Testis (tissue), 3 donors: ENCODE data around the gene MINDY4. TPM values are rescaled to one million over a fixed set of nuclear protein-coding genes. Genes with fewer than 3 reads are reported as not detected.

Source experiments
- DNase-seq: peaks from one replicate; pipeline ENCODE4 v3.0.0-alpha.2; 2019
- H3K27ac ChIP-seq, 2 donors: fragments of 200-600 bp; sonication (generic); one replicate each; pipeline ENCODE4 v1.5.1; 2019
- H3K27me3 ChIP-seq: fragments of 200-600 bp; sonication (generic); one replicate; pipeline ENCODE4 v1.5.1; 2019
- H3K36me3 ChIP-seq: fragments of 200-600 bp; sonication (generic); one replicate; pipeline ENCODE4 v1.5.1; 2017; ENCODE audit warnings: low read depth; ENCODE audit errors: missing control alignments
- H3K4me1 ChIP-seq: fragments of 200-600 bp; sonication (generic); one replicate; pipeline ENCODE4 v1.5.1; 2019
- H3K4me3 ChIP-seq, 2 donors: fragments of 200-600 bp; sonication (generic); one replicate each; pipeline ENCODE4 v1.5.1; 2017 to 2019
- H3K9me3 ChIP-seq: fragments of 200-600 bp; sonication (generic); one replicate; pipeline ENCODE4 v1.5.1; 2017
- CTCF ChIP-seq, 3 experiments: fragments of 450-650 bp in 2 of 3; fragments of 200-600 bp in 1 of 3; sonication (generic) in 1 of 3; IDR thresholded peaks; one replicate each; pipeline ENCODE4 v1.5.1; 2016 to 2019; ENCODE audit warnings: antibody characterized with exemption in 3 of 3, mild to moderate bottlenecking in 2 of 3, moderate library complexity in 1 of 3
- POLR2A ChIP-seq: fragments of 450-650 bp; IDR thresholded peaks from one replicate; pipeline ENCODE4 v1.6.1; 2017; ENCODE audit warnings: antibody characterized with exemption, mild to moderate bottlenecking, moderate library complexity
- WGBS, 2 donors: methylation state at CpG; one replicate each; pipeline ENCODE4 v1.1.5; 2018; 5-methylcytosine and 5-hydroxymethylcytosine counted together
- intact Hi-C: fragments of 100-400 bp; cut with DNase I; formaldehyde crosslinking; loops from one replicate; pipeline ENCODE4 v1.15.1; 2023; ENCODE audit warnings: low total_unique reads
- polyA plus RNA-seq: library from polyadenylated mRNA; stranded (reverse); fragments of 350-450 nt; fragmentation: Illumina TruSeq; extraction: RNeasy Lipid Tissue Mini Kit (QIAGEN cat#74804); gene quantifications from one replicate; pipeline ENCODE4 v1.2.3, GENCODE V29; 2014; ENCODE audit warnings: low read depth, low replicate concordance; ENCODE audit not compliant: insufficient read depth
- total RNA-seq, 2 donors: library from RNA; depleted of rRNA; stranded (reverse); fragments of >200 nt; gene quantifications; one replicate each; pipeline ENCODE4 v1.2.3, GENCODE V29; 2016

The MINDY4 gene
- total and polyA plus RNA-seq, 3 donors from 2014 or later, result 25.3 to 51.7 (median 47.6) TPM

GRCh38 chr7:30744075-30744417 lies 27.2 kb upstream of the MINDY4 start:
- H3K4me3 ChIP-seq, result no peak overlapping the region
- WGBS, 2 donors, result 86 to 89% methylated on average over 12 of the region's 12 CpGs
- no peaks in the 10 kb centered on the region for H3K27me3 ChIP-seq
- no peak overlapping the region for H3K27ac ChIP-seq
- peaks cover 13% of the 10 kb centered on the region for H3K4me1 ChIP-seq
- intact Hi-C loops, result loop anchor here (10.0 kb wide), 1 partner anchor 59 kb away; the partner anchor contains the start of gene CRHR2
- no peaks in the 10 kb centered on the region for H3K9me3 ChIP-seq
- no peak for DNase-seq
- no peak for TF ChIP-seq CTCF (IDR thresholded peaks at IDR 0.05)
- TF ChIP-seq POLR2A, result no peak
- no peaks in the 10 kb centered on the region for H3K36me3 ChIP-seq

- no peak for TF ChIP-seq CTCF (IDR thresholded peaks at IDR 0.05)
- no peak for TF ChIP-seq POLR2A
- Histone ChIP-seq H3K36me3 (no peaks in the 10 kb centered on the region), H3K27ac (peak overlapping the region in 1 of 2 donors; percentile 17), H3K27me3 (no peaks in the 10 kb centered on the region), H3K9me3 (no peaks in the 10 kb centered on the region), H3K4me3 (no peak overlapping the region), H3K4me1 (peaks cover 13% of the 10 kb centered on the region)
- intact Hi-C loops, result loop anchor here (10.0 kb wide), 1 partner anchor 61 kb away; the partner anchor contains the start of gene CRHR2
- 44% methylated on average over 6 of the region's 6 CpGs for WGBS, 2 donors
- no peak for DNase-seq
Observed at GRCh38 chr7:30745261-30745941, 25.8 kb upstream of the MINDY4 start.

DNA sequence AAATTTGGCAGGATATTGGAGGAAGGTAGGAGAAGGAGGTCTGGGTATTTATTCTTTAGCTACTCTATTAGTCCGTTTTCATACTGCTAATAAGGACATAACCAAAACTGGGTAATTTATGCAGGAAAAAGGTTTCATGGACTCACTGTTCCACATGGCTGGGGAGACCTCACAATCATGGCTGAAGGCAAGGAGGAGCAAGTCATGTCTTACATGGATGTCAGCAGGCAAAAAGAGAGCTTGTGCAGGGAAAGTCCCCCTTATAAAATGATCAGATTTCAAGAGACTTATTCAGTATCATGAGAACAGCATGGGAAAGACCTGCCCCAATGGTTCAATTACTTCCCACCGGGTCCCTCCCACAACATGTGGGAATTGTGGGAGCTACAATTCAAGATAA lies 21.2 kb upstream of the MINDY4 start:
- 81 to 83% methylated on average over 2 of the region's 2 CpGs for WGBS, 2 donors
- H3K27ac ChIP-seq, result peak overlapping the region in 1 of 2 donors; percentile 82
- DNase-seq, result no peak
- no peak overlapping the region for H3K4me3 ChIP-seq
- H3K4me1 ChIP-seq, result peaks cover 12% of the 10 kb centered on the region
- TF ChIP-seq POLR2A (no peak), CTCF (IDR thresholded peaks at IDR 0.05) (no peak)
- intact Hi-C loops, result no loop called here
- H3K27me3 ChIP-seq, result no peaks in the 10 kb centered on the region
- no peaks in the 10 kb centered on the region for H3K36me3 ChIP-seq
- no peaks in the 10 kb centered on the region for H3K9me3 ChIP-seq

GRCh38 chr7:30750683-30751650 lies 20.2 kb upstream of the MINDY4 start:
- Histone ChIP-seq H3K9me3 (no peaks in the 10 kb centered on the region), H3K4me1 (peaks cover 17% of the 10 kb centered on the region), H3K4me3 (peak overlapping the region in 1 of 2 donors; percentile 56), H3K36me3 (no peaks in the 10 kb centered on the region), H3K27me3 (no peaks in the 10 kb centered on the region), H3K27ac (peak overlapping the region; percentile 9 to 82)
- WGBS, 2 donors, result 53% methylated on average over 16 of the region's 16 CpGs
- no peak for TF ChIP-seq CTCF (IDR thresholded peaks at IDR 0.05)
- no peak for TF ChIP-seq POLR2A
- peak; percentile 69 for DNase-seq
- intact Hi-C loops, result no loop called here
